ENCODE measurements around the gene CWC25.

CWC25 gene

DNA sequence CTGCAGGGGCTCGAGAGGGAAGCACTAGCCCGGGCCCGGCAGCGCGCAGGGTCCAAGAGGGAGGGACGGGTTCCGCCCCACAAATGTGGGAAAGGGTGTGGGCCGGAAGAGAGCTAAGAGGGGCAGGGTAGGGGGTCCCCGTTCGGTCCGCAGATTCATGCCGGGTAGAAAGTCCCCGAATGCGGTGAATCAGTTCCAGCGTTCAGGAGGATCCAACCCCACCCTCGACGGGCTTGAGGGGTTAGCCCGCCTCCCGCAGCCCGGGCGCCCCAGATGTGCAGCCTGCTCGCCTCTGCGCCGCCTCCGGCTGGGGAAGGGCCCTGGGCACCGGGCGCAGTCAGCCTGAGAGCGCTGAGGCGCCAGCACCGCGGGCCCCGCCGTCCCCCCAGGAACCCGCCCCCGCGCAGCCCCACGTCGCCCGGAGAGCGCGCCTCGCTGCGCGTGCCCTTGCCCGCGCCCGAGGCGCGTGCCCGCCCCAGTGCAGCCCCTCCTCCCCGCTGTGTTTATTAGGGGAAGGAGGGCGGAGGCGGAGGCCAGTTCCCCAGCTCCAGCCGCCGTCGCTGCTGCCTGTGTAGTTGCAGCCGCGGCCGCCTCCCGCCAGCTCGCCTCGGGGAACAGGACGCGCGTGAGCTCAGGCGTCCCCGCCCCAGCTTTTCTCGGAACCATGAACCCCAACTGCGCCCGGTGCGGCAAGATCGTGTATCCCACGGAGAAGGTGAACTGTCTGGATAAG is 44.6 kb upstream of the CWC25 start, which contains the start of gene LASP1:
Gene LASP1 (plus strand): TSS at position 533 of the 733 bp plus-strand sequence. CDS start 132 bp downstream, at position 665.
- no peak for TF ChIP-seq ZFX (IDR thresholded peaks at IDR 0.05; ENCODE audit: borderline replicate concordance)
- TF ChIP-seq, protein P1, sequence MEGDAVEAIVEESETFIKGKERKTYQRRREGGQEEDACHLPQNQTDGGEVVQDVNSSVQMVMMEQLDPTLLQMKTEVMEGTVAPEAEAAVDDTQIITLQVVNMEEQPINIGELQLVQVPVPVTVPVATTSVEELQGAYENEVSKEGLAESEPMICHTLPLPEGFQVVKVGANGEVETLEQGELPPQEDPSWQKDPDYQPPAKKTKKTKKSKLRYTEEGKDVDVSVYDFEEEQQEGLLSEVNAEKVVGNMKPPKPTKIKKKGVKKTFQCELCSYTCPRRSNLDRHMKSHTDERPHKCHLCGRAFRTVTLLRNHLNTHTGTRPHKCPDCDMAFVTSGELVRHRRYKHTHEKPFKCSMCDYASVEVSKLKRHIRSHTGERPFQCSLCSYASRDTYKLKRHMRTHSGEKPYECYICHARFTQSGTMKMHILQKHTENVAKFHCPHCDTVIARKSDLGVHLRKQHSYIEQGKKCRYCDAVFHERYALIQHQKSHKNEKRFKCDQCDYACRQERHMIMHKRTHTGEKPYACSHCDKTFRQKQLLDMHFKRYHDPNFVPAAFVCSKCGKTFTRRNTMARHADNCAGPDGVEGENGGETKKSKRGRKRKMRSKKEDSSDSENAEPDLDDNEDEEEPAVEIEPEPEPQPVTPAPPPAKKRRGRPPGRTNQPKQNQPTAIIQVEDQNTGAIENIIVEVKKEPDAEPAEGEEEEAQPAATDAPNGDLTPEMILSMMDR (IDR thresholded peaks at IDR 0.05): peak; percentile 28; the same call in 1 of the 2 replicates
- peak within 1 kb of the TSS; percentile 93 for H3K27ac ChIP-seq

DNA sequence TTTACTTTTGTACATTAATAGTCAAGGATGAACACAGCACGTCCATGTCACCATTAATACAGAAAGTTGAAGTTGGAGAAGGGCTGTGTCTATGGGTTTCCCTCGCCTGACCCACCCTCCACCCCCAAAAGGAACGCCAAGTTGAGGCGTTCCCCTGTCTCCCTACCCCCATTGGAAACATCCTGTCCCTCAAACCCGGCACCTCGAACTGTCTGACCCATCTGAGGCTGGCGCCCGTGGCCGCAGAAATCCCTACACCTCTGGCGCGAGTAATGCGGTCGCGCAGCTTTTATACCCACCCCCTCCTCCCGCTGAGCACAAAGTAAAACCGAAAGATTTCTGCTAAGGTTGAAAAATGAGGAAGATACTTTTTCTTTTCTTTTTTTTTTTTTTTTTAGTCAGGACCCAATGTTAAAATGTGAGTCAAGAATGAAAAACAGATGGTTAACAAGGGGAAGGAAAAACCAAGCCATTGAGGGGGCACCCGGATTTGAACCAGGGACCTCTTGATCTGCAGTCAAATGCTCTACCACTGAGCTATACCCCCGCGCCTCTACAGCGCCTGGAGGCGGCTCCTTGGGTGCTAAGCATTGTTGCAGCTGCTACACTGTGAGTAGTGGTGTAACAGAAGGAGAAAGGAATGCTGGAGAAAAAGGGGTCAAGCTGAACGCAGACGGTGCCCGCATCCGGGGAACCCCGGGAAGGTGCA is 43.9 kb upstream of the CWC25 start:
- TF ChIP-seq, protein P1 (IDR thresholded peaks at IDR 0.05): peak; percentile 60
- no peak for TF ChIP-seq ZFX (IDR thresholded peaks at IDR 0.05; ENCODE audit: borderline replicate concordance)
- H3K27ac ChIP-seq: peak overlapping the region; percentile 93

DNA sequence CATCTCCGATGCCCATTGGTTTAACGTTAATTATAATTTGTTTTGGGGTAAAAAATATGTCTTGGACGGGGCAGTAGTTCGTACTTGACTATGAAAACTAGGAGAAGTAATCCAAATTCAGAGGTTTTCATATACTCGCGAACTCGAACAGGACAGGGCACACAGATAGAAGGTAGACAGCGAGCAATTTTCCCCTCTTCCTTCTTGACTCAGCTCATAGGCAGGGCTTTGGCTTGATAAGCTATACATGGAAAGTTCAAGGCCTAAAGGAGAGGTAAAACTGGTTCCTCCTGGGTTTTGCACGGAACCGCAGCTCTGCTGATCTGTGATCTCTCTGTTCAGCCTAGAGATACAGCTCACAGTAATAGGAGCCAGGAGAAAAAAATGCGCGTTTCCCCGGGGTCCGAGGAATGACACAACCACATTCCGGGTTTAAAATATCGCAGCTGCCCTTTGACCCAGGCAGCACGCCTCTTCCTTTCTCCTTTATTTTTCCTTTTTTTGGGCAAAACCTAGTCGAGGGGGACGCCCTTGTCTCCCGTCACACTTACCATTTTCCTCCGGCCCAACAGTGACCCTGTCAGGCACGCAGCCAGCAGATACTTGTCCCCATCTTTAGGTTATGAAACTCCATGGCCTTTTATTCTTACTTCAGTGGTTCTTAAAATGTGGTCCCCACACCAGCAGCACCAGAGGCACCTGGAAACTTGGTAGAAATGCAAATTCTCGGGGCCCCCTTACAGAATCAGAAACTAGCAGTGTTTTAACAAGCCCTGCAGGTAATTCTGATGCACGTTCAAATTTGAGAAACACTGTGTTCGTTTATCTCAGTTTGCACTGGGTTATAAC is 43.1 kb upstream of the CWC25 start:
- TF ChIP-seq, protein P1 (IDR thresholded peaks at IDR 0.05): no peak
- TF ChIP-seq ZFX (IDR thresholded peaks at IDR 0.05; ENCODE audit: borderline replicate concordance): no peak
- H3K27ac ChIP-seq: peak overlapping the region; percentile 93

DNA sequence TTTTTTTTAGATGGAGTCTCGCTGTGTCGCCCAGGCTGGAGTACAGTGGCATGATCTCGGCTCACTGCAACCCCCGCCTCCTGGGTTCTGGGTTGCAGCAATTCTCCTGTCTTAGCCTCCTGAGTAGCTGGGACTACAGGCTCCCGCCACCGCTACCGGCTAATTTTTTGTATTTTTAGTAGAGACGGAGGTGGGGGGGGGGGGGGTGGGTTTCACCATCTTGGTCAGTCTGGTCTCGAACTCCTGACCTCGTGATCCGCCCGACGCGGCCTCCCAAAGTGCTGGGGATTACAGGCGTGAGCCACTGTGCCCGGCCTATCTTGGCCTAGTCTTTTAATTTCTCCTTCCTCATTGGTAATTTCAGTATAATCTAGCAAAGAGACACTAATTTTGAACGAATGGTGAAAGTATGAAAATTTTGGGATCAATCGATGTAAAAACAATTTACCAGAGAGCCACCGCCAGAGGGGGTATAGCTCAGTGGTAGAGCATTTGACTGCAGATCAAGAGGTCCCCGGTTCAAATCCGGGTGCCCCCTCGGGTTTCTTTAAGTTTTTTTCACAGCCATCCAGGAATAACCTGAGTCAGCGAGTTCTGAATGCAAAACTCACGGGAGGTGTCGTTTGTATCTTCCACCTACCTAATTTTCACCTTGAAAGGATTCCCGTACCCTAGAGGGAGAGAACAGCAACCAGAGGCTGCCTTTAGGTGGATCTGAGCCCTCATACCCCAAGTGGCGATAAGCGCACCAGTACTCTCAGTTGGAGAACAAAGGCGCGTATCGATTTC is 42.3 kb upstream of the CWC25 start:
- peak overlapping the region; percentile 93 for H3K27ac ChIP-seq
- TF ChIP-seq, protein P1 (IDR thresholded peaks at IDR 0.05): 0 out of 2 replicates have a peak, but pooled peaks have one; percentile 11
- no peak for TF ChIP-seq ZFX (IDR thresholded peaks at IDR 0.05; ENCODE audit: borderline replicate concordance)

DNA sequence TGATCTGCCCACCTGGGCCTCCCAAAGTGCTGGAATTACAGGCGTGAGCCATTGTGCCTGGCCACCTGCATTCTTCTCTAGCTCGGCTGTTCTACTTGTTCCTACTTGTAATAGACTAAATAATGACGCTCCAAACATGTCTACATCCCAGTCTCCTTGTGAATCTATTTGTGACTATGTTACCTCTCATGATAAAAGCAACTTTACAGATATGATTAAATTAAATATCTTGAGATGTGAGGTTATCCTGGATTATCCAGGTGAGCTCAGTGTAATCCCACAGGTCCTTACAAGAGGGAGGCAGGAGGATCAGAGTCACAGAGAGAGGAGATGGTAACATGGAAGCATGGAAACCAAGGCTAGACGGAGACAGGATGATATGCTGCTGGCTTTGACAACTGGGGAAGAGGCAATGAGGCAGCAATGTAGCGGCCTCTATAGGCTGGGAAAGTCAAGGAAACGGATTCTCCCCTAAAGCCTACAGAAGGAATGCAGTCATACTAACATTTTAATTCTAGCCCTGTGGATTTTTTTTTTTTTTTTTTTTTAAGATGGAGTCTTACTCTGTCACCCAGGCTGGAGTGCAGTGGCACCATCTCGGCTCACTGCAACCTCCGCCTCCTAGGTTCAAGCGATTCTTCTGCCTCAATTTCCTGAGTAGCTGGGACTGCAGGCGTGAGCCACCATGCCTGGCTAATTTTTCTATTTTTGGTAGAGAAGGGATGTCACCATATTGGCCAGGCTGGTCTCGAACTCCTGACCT is 39.7 kb upstream of the CWC25 start:
- TF ChIP-seq, protein P1 (IDR thresholded peaks at IDR 0.05): peak; percentile 49
- TF ChIP-seq ZFX (IDR thresholded peaks at IDR 0.05; ENCODE audit: borderline replicate concordance): no peak
- H3K27ac ChIP-seq: no peak overlapping the region

DNA sequence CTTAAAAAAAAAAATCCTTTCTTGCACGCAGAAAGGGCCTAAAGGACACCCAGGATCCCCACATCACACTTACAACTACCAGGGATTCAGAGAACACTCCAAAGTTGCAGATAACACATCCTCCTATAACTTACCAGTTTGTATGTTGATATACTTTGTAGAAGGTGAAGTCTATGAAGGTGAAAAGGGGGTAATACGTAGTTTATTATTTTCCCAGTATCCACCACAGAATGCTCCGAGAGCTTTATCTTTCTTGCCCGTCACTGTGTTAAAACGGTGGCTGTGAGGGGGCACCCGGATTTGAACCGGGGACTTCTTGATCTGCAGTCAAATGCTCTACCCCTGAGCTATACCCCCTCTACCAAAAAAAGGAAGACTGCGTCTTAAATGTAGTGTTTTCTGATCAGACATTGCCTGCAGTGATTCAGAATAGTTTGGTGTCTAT is 36.3 kb upstream of the CWC25 start:
- TF ChIP-seq, protein P1 (IDR thresholded peaks at IDR 0.05): no peak
- no peak for TF ChIP-seq ZFX (IDR thresholded peaks at IDR 0.05; ENCODE audit: borderline replicate concordance)
- no peak overlapping the region for H3K27ac ChIP-seq

All from 22Rv1 (cell line).